Fibroblast of peridontal ligament (primary cell): ENCODE data around the gene TMEM220.
A peak's percentile ranks its signal among the peaks of the same experiment; 100 is the strongest.
"Not testable (repeated sequence)": the region's sequence is repeated elsewhere in the genome, so short reads cannot be mapped to it uniquely, and the experiment has no call there.

Experiments used
- DNase-seq: peaks from one replicate; pipeline ENCODE4 v3.0.0-alpha.2; 2010; ENCODE audit errors: extremely low read depth

TMEM220 gene

GRCh38 chr17:10728331-10728892, 1.4 kb downstream of the TMEM220 start:
- no peak for DNase-seq

DNA sequence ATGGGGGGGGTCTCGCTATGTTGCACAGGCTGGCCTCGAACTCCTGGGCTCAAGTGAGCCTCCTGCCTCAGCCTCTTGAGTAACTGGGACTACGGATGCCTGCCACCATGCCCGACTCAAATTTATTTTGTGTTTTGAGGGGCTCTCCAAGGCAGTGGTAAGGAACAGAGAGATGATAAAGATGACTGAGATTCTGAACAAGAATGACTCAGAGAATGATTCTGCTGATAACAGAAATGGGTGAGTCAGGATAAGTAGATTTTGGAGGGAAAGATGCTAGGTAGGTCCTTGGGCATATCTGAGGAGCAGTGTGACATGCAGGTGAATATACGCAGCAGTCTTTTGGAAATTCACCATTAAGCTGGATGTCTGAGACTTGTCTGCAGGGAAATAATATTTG, 2.6 kb downstream of the TMEM220 start:
- no peak for DNase-seq

DNA sequence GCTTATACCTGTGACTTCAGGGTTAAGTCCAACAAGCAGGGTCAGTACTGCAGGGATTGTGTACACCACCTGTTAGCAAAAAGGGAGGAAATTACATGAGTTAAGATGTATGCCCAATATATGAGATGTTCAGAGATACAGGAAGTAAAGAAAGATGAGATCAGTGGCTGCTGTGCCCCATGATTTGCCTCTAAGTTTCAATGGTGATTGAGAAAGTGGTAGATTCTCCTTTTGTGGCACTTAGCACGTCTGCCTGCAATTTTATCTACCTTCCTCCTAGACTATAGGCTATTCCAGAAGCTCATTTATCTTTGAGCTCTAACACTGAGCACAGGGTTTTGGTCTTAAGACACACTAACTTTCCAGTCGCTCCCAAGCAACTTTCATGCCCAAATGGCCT, 3.6 kb downstream of the TMEM220 start:
- no peak for DNase-seq

- no peak for DNase-seq
Observed at GRCh38 chr17:10725262-10725661, 4.6 kb downstream of the TMEM220 start.

DNA sequence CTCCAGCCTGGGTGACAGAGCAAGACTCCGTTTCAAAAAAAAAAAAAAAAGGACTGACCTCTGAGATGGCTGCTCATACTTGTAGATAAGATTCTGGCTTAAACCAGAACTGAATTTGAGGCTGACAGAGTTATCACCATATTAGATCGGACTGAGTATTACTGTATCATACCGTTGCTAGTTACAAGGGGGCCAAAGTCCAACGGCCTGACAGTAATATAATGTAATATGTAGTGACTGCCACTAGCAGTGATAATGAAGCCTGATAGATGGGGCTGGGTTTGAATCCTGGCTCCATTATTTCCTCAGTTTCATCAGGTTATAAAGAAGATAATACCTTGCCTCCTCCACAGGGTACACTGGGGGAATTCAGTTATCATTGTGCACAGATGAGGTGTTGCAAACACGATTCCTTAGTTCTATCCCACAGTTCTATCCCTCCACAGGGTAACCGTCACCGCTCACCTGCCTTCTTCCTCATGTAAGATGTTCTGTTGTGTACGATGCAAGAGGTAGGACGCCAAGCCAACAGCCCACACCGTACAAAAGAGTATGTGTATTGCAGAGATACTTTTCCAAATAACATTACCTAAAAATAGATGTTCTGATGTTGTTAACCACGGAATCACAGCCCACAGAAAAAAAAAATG, 5.2 kb downstream of the TMEM220 start:
- DNase-seq = no peak

DNA sequence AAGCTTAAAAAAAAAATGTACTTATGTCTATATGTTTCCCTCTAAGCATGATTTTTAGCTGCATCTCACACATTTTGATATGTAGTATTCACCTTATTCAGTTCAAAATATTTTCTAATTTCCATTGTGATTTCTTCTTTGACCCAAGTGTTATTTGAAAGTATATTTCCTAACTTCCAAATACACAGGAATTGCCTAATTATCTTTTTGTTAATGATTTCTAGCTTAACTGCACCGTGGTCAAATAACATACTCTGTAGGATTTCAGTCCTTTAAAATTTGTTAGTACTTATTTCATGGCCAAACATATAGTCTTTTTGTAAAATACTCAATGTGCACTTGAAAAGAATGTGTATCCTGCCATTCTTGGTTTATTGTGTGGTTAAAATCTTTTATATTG, 11.3 kb downstream of the TMEM220 start:
- no peak for DNase-seq

DNA sequence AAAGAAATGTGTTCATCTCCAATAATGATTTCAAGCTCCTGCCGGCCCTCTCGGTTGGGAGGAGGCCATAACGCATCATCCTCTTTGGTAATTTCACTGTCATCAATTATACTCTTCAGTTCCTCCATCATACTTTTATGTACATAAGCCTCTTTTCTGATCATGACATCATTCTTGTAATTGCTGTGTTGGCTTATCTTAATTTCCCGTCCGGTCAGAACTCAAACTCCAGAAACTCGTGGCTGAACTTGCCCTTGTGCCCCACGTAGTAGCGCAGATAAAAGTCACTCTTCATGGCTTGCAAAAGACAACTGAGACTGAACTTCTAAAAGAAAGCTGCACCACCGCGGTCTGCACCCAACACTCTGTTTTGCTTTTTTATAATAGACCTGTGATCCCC, 13.6 kb downstream of the TMEM220 start:
- no peak for DNase-seq

DNA sequence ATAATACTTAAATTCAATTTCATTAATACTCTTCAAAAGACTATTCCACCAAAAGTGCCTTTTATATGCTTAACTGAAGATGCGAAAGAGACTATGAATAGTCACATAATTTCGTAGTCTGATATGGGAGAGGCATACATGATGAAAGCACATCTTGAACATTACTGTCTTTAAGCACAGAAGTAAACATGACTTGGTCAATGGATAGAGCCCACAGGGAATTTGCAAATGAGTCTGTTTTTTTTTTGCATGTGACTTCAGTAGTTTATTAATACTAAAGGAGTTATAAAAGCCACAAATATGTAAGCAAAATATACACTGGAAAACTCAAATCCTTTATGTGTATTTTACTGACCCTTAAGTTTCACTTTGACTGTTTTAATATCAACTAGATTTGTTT, 16.5 kb downstream of the TMEM220 start:
- peak; percentile 40 for DNase-seq

DNA sequence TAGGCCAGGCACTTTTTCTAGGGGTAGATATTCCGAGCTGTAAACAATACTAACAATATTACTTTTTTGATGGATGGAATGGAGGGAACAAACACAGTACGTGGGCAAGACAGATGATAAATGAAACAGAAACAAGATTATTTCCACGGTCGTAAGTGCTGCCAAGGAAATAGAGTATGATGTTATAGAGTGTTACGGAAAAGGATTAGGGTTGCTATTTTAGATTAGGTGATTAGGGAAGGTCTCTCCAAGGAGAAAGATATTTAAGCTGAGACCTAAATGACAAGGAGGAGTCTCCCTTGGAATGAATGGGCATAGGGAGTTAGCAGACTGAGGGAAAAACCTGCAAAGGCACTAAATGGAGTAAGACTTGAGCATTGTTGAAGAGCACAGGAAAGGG, 24.1 kb downstream of the TMEM220 start:
- DNase-seq = no peak

DNA sequence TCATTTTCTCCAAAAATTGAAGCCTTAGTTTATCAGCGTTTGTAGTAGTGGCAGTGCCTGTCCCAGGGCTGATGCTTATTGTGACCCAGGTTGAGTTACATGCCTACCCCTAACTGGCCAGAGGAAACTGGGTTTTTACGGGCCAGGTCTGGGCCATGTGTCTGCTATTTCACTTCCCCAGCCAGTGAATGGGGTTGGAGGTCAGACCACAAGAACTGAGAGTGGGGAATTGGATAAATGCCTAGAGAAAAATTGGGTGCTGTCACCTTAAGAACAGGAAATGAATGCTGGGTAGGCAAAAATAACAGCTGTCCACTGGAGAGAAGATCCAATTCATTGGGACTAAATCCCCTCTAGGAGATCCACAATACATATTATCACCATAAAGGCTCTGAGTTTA, 27.2 kb downstream of the TMEM220 start:
- DNase-seq = peak; percentile 20

GRCh38 chr17:10699856-10700255, 30.0 kb downstream of the TMEM220 start:
- DNase-seq = peak; percentile 26

- DNase-seq = peak; percentile 61
Observed at GRCh38 chr17:10698096-10698818, 31.6 kb downstream of the TMEM220 start.

DNA sequence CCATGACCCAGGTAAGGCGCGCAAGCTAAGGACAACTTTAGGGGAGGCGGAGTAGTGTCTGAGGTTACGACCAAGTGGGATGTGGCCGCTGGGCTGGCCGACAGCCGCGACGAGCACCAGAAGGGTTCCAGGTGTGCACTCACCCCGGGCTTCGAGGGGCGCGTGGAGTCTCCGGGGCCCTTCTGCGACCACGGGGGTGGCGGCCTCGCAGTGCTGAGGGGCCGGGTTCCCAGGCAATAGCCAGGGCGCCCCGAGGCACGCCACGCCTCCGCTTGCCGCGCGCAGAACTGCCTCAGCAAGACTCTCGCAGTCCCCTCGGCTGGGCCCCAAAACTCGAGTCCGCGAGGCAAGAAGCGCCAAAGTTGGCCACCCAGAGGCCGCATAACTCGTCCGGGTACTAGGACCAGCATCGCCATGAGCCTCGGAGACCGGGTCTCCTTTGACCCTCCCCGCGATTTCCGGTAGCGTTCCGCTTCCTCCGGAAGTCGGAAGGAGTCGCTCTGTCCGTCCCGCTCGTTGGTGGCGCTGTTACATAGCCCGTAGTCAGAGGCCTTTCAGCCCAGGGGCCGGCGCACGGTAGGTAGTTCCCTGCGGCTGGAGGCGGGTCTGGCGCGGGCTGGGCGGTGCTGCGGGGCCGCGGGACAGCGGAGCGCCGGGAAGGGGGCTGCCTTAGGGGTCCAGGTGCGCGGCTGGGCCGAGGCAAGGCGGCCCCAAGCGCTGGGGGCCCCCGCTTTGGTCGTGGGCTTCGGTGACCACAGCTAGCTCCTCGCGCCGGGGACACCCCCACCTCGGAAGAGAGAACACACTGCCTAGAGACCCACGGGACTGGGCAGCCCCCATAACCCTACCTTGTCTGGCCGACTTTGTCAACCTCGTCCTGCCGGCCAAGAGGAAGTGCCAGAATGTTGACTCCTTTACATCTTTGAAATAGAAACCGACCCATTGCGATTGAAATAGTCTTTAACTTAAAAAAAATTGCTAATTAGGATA, 32.4 kb downstream of the TMEM220 start, which contains the start of the genes ADPRM and SCO1:
Gene ADPRM (plus strand): TSS at position 503 of the 990 bp plus-strand sequence. CDS start 7,333 bp downstream, outside the sequence.
Gene SCO1 (minus strand): TSS at position 442 of the 990 bp plus-strand sequence. CDS start 26 bp downstream, at position 416.
- peak; percentile 91 for DNase-seq

DNA sequence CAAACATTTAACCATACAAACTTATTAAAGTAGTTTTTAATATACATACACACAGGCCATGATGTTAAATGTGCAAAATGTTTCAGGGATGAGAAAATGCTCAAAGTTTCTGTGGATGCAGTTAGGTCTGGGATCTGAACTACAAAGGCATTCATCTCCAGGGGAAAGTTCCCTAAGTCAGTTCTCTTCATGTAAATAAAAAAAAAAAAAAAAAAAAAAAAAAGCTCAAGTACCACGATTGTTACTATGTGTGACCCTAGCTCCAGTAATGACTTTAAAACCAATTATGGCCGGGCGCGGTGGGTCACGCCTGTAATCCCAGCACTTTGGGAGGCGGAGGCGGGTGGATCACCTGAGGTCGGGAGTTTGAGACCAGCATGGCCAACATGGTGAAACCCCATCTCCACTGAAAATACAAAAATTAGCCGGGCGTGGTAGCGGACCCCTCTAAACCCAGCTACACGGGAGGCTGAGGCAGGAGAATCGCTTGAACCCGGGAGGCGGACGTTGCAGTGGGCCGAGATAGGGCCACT, 33.9 kb downstream of the TMEM220 start:
- not testable (repeated sequence) for DNase-seq

GRCh38 chr17:10687499-10687898, 42.3 kb downstream of the TMEM220 start:
- DNase-seq = no peak

DNA sequence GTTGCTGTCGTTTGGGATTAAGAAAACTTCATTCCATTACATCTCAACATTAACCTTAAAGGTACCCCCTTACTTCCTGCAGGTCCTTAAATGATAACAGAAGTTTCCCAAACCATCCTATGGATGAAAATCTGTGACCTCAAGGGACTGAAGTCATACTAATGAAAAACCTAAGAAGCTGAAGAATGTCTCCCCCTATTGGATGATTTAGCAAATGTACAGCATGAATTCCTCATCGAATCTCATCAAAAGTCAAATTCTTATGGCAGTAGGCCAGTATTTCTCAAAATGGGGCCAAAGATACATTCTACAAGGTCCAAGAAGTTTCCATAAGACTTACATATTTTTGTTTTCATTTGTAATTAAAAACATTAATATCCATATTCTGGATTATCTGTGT, 46.0 kb downstream of the TMEM220 start:
- peak; percentile 57 for DNase-seq

GRCh38 chr17:10681866-10682446, 47.9 kb downstream of the TMEM220 start:
- peak; percentile 18 for DNase-seq

- no peak for DNase-seq
Observed at GRCh38 chr17:10674704-10675103, 55.1 kb downstream of the TMEM220 start.

DNA sequence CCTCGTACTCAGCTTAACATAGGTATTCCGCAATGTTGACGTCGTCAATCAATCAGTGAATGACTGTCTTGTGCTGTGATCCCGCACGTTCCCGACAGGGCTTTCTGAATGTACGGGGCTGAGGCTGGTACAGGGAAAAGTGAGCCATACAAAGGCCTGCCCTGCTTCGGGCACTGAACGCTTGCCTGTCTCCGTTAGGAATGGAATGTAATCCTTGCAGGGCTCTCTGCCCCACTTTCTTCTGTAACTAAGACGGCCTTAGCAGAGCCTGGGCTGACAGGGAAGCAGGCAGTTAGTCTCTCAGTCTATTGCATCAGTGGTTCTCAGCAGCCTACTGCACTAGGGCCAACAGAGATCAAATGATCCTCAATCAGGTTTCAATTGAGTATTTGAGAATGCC, 56.5 kb downstream of the TMEM220 start:
- DNase-seq = no peak

DNA sequence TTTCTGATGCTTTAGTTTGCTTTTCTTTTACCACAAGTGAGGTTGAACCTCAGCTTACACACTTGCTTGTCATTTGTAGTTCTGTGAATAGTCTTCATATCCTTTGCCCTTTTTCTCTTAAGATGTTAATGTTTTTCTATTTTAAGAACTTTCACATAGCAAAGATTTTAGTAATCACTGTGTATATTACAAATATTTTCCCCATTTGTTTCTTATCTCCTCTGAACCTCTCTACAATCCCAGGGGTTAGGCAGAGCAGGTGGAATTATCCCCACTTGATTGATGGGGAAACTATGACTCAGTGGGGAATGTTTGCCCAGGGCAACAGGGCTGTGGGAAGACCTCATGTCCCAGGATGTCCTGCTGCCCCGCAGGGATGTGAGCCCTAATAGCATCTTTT, 61.0 kb downstream of the TMEM220 start:
- DNase-seq = peak; percentile 13

GRCh38 chr17:10666906-10667305, 62.9 kb downstream of the TMEM220 start:
- peak; percentile 65 for DNase-seq
